ENCODE measurements around the gene UCP3.

UCP3 gene

DNA sequence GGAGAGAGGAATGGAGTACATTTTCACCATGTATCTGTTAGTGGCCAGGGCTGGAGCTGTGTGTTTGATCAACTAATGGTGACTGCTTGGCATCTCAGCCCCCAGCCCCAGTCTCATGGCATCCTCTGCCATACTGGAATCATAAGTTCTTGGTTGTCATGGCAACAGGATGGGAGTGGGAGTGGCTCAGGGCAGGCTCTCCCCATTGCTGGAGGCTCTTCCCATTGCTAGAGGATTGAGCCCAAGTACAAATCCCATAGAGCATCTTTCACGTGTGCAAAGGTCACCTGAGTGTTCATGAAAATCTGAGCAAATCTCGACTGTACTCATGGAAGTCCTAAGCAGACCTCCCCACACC is 43.1 kb downstream of the UCP3 start:
- in situ Hi-C loops (cut with MboI; ENCODE audit: low pct_unique_long_range_greater_than_20kb, low sequenced_read_pairs): no loop called here
- DNase-seq: no peak

DNA sequence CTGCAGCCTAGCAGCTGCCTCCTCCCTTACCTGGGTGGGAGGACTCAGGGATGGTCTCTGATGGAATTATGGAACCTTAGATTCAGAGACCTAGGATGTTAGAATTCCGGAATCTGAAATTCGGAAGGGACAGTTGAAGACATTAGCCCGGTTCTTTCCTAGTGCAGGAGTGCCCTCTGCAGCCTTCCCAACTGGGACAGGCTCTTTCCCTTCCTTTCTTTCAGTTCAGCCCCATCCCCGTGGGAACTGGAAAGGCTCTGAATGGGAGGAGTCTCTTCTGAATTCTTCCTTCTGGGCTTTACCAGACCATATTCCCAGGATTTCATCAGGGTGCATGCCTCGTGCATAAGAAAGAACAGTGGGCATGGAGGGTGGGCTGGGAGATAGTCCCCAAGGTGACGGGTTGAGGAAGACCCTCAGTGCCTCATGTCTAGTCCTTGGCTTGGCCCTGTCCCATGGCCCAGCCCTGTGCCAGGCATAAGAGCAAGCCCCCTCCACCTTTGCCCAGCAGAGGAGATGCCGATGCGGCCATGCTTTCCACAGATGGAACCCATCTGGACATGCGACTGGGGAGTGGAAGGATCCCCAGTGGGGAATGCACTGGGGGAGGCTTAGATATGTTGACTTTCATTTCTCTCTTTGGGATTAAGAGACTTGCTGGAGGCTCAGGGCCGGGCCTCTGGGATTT is 43.7 kb downstream of the UCP3 start:
- no peak for DNase-seq
- in situ Hi-C loops (cut with MboI; ENCODE audit: low pct_unique_long_range_greater_than_20kb, low sequenced_read_pairs): no loop called here

DNA sequence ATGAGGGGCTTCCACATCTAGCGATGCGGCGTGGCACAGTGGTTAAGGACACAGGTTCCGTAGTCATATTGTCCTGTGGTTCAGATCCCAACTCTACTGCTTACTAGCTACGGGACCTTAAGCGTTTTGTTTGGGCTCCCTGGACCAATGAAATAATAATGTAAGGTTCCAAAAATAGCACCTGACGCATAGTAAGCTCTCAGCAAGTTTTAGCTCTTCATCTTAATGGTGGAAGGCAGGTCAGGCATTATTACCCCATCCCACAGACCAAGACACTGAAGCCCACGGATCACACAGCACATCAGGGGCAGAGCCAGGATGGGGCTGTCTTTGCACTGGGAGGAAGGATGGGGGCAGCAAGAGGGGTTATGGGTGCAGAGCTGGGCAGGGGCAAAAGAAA is 45.0 kb downstream of the UCP3 start:
- DNase-seq: no peak
- in situ Hi-C loops (cut with MboI; ENCODE audit: low pct_unique_long_range_greater_than_20kb, low sequenced_read_pairs): no loop called here

DNA sequence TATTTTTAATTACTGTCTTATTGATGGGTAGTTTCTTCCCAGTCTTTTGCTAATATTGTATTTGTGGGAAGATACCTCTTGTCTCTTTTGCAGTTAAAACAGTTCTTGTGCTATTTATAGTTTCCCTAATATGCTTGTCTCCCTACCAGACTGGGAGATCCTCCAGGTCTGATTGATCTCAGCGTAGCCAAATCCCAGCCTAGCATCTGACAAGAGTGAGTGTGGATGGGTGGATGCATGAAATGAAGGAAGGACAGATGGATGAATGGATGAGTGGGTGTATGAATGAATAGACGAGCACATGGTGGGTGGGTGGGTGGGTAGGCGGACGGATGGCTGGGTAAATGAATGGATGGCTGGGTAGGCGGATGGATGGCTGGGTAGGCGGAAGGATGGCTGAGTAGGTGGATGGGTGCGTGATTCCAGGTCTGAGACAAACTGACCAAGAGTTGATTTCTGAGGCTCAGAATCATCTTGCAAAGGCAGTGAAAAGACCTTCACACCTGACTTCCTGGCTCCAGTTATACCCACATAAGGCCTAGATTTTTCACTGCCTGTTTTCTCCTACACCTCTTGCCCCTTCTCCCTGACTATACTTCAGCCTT is 46.7 kb downstream of the UCP3 start:
- no peak for DNase-seq
- in situ Hi-C loops (cut with MboI; ENCODE audit: low pct_unique_long_range_greater_than_20kb, low sequenced_read_pairs): no loop called here

DNA sequence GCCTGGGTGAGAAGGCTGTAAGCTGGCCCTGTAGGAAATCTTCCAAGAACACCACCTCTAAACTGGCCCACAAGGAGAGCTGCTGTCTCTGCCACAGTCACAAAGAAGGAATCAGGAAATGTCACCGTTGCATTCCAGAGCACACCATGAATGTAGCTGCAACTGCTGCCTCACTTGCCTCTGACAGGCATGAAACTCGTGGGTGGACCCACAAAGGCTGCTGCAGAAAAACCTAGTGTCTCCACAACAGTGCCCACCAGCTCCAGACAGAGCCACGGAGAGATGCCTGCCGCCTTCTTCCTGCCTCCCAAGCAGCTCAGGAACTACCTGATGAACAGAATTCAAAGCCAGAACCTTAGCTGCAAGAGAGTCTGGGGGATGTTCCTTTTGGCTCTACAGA is 47.6 kb downstream of the UCP3 start:
- no peak for DNase-seq
- in situ Hi-C loops (cut with MboI; ENCODE audit: low pct_unique_long_range_greater_than_20kb, low sequenced_read_pairs): no loop called here

DNA sequence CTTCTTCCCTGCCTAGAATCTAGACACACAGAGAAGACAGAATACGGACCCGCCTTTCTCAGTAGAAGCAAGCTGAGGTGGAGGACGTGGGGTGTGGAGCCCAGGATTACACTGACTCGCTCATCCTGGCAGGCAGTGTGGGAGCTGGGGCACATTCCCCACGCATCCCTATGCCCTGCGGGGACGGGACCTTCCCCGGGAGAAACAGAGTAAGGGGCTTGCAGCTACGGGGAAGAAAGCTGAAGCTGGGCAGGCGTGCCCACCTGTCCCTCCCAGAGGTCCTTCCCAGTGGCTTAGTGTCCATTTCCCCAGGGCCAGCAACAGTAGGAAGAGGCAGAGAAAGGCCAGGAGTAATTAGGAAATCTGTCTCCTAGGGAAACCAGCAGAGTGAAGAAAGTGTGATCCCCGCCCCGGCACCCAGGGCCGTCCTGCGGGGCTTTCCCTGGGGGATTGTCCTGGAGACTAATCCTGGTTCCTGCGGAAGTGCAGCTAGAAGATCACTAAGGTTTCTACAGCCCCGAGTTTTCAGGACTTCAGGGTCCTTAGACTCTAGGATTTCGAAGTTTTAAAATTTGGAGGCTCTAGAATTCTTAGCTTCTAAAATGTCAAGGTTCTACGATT is 50.3 kb downstream of the UCP3 start:
- in situ Hi-C loops (cut with MboI; ENCODE audit: low pct_unique_long_range_greater_than_20kb, low sequenced_read_pairs): no loop called here
- DNase-seq: no peak

DNA sequence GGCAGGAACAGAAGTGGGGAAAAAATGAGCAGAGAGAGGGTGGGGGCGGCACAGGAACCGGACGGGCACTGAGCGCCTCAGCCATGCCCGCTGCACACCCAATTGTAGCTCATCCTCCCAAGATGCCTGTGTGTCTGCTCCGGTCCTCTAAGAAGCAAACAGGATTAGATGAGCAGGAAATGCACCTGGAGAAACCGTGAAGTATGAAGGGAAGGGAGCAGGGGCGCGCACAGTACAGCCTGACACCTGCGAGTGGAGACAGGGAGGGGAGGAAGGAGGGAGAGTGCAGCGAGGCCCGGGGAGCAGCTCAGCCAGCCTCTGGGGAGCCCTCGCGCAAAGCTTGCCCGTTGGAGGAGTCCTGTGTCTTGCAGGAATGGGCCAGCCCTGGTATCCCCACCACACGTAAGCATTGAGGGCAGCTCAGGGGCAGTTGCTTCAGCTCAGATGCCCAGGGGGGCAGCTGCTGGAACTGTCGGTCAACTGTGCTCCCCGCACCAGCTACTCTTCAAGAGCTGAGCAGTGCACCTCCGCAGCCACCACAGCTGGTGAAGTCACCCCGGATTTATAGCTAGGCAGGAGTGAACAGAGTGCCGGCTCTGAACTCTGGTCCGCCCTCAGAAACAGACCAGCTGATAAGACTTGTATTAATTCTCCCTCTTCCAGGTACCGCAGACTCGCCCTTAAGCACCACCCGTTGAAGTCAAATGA is 51.1 kb downstream of the UCP3 start:
- in situ Hi-C loops (cut with MboI; ENCODE audit: low pct_unique_long_range_greater_than_20kb, low sequenced_read_pairs): no loop called here
- DNase-seq: no peak

DNA sequence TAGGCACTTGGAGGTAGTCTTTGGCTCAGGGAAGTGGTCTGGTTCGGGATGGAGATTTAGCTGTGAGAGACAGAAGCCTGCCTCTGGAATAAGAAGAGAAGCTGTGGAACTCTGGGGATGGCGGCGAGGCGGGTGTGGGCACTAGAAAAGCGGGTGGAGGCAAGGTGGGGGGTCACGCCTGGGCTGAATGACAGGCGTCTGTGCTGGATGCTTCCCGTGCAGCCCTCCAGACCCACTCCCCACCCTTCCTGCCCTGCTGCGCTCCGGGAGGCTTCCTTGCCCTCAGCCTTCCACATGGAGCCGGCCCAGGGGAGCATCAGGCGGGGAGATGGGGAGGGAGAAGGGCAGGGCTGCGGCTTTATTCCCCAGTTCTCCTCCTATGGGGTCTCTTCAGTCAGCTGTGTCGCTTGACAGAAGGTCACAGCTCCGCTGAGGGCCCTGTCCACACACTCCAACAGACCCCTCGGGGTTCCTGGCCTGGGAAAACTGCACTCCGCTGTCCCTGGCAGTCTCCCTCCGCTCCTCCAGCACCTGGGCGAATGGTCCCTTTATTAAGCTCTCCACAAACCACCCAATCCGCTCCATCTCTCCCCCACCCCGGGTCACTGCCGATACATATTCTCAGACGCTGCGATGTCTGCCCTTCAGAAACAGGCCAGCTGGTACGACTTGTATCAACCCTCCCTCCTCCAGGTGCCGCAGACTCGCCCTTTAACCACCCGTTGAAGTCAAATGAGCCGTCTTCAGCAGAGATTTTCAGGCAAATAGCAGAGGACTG is 51.8 kb downstream of the UCP3 start:
- no peak for DNase-seq
- in situ Hi-C loops (cut with MboI; ENCODE audit: low pct_unique_long_range_greater_than_20kb, low sequenced_read_pairs): no loop called here

DNA sequence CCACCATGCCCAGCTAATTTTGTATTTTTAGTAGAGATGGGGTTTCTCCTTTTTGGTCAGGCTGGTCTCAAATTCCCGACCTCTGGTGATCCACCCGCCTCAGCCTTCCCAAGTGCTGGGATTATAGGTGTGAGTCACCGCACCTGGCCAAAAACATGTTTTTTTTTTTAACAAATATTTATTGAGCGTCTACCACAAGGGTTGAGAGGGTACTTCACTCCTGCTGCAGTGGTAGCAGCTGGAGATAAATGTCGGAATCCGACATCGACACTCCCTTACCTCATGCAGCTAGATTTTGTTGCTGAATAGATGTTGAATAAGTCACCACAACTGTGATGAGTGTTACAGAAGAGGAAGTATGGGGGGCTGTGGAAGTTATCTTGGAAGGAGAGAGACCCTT is 57.1 kb downstream of the UCP3 start:
- no peak for DNase-seq
- in situ Hi-C loops (cut with MboI; ENCODE audit: low pct_unique_long_range_greater_than_20kb, low sequenced_read_pairs): no loop called here

DNA sequence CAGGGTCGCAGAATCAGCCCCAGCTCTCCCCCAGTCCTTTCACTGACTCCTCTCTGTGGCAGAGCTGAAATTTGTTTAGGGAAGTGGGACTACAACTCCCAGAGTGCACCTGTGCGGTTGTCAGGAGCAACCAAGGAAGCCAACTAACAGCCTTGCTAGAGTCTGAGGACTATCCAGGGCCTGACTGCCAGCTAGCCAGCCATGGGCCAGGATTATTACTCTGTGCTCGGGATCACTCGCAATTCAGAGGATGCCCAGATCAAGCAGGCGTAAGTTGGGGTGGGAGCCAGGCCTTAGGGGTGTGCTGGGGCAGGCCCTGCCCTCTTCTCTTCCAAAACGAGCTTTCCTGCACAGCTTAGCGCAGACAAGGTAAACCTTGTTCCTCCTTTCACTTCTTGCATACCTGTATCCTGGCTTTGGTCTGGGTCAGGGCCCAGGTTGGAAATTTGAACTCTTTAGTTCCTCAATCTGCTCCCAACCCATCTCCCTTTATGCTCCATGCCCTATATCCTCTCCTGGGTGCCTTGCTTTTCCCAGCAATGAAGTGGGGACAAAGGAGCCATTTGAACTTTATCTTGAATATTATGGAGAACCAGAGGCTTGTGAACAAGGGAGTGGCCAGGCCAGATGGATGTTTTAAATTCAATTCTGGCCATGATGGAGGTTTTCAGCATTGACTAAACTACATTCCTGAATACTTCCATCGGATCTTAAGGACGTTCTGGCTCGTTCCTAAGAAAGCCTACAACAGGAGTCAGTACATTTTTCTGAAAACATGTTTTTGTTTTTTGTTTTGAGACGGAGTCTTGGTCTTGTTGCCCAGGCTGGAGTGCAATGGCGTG is 57.8 kb downstream of the UCP3 start, which contains the start of gene DNAJB13:
Gene DNAJB13 (plus strand): TSS at position 158 of the 842 bp plus-strand sequence. CDS start 44 bp downstream, at position 202.
- peak; percentile 64 for DNase-seq
- in situ Hi-C loops (cut with MboI; ENCODE audit: low pct_unique_long_range_greater_than_20kb, low sequenced_read_pairs): no loop called here

Data from KBM-7 (cell line).